GM10266 (cell line): ENCODE results near the gene MCU.

ENCODE experiments used
- DNase-seq: peaks from one replicate; pipeline ENCODE4 v3.0.0; 2012; ENCODE audit errors: extremely low spot score
- CTCF ChIP-seq: IDR thresholded peaks from 2 replicates; pipeline ENCODE4 v1.5.1; 2012; ENCODE audit warnings: mild to moderate bottlenecking, low read depth; ENCODE audit not compliant: control insufficient read depth, insufficient read depth; ENCODE audit errors: missing control alignments

Gene MCU

DNA sequence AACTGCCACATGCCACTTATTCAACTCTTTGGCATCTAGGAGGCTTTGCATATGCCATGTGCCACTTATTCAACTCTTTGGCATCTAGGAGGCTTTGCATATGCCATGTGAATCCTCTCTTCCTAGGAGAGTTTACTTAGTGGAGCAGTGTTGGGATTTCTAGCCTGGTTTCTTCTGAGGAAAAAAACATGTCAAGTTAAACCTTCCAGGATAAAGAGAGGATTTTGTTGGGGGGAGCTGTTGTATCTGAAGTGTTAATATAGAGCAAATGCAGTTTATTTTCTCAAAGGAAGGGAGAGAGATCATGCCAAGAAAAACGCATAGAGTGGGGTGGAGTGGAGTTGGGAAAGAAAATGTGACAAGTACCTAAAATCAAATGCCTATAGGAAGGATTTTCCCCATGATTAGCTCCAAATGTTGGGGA lies 91.5 kb downstream of the MCU start:
- no peak for DNase-seq

GRCh38 chr10:72784551-72785351 lies 92.8 kb downstream of the MCU start:
- TF ChIP-seq CTCF, result no peak
- no peak for DNase-seq

More for the DNA sequence above, 91.5 kb downstream of the MCU start:
- TF ChIP-seq CTCF, result no peak

GRCh38 chr10:72785409-72785808 lies 93.5 kb downstream of the MCU start:
- DNase-seq, result no peak
- TF ChIP-seq CTCF, result no peak

GRCh38 chr10:72790216-72790990 lies 98.5 kb downstream of the MCU start:
- TF ChIP-seq CTCF, result no peak
- no peak for DNase-seq

DNA sequence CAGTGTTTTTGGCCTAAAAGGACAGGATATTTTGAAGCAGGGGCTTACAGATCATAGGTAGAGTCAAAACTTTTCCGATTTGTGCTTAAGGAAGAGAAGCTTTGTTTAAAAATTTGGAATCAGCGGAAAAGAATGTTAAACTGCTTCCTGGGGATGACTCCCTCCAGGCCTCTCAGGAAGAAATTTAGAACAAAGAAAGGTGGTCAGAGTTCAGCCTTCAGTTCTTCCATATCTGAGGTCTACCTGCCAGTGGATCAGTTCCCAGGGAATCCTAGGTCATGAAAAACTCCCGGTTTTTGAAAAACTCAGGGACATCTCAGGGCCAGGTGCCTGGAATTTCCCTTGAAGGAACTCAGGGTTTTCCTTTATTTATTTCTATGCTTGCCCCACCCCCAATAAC lies 100.3 kb downstream of the MCU start:
- no peak for DNase-seq
- no peak for TF ChIP-seq CTCF

DNA sequence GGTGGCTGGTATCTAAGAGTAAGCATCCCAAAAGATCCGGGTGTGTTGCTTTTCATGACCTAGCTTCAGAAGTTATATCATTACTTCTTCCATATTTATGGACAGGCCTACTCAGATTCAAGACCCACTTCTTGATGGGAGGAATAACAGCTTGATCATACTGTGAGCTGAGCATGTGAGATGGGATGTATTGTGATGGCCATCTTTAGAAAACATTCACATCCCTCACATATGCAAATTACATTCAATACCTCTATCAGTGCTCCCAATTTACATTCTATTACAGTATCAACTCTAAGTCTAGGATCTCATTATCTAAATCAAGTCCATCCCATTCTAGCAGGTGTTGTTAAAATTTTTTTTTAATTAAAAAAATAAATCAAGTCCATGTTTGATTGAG lies 101.8 kb downstream of the MCU start:
- TF ChIP-seq CTCF, result no peak
- DNase-seq, result no peak

DNA sequence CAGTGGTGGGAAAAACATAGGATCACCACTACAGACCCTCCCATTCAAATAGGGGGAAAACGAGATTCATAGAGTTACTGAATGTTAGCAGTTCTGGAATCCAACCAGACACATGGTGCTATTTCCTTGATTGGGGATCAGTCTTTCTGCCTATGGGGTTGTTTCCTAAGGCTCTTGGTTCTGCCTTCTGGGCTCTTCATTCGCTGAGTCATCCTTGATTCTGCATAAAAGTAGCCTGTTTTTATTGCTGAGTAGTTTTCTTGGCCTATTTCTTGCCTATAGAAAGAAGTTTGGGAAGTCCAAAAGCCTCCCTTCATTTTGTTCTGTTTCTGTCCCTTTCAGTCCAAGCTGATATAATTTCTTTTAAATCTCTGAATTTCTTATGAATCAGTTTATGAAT lies 102.3 kb downstream of the MCU start:
- DNase-seq, result no peak
- no peak for TF ChIP-seq CTCF
